ENCODE measurements around the gene GSTT2B. TPM values are rescaled to one million over a fixed set of nuclear protein-coding genes. Genes with fewer than 3 reads are reported as not detected.
"Not testable (repeated sequence)": the region's sequence is repeated elsewhere in the genome, so short reads cannot be mapped to it uniquely, and the experiment has no call there.

The GSTT2B gene, protein sequence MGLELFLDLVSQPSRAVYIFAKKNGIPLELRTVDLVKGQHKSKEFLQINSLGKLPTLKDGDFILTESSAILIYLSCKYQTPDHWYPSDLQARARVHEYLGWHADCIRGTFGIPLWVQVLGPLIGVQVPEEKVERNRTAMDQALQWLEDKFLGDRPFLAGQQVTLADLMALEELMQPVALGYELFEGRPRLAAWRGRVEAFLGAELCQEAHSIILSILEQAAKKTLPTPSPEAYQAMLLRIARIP
- polyA plus RNA-seq (2013): 0.16 TPM

DNA sequence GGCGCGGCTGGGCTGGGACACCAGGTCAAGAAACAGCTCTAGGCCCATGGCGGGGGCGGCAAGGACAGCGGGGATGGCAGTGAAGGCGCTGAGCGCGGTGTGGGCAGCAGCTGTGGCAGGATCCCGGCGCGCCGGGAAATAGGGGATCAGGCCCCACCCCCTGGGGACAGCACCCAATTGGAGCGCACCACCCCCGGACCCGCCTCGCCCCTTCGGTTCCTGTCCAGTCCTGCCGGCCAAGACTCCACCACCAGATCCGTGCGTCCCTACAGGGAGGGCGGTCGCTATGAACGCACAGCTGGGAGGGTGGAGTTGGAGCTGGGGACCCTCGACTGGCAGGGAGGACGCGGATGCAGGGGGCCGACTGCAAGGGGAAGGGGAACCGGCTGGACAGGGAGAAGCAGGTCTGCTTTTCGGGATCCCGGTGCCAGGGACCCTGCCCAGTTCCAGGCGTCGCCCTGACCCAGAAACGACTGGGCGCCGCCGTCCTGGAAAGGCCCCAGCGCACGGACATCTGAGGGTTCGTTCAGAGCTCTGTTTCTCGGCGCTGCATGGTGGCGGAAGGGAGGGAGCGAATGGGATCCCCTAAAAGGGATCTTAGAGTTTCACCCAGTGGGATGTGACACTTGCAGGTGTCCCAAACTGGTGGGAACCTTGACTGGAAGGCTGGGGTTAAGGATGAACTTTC is at the start of gene GSTT2B:
Gene GSTT2B, minus strand, starts transcription at position 112 of the 688 bp plus-strand sequence. Its CDS starts 64 bp downstream, at position 48.
- H3K9me3 ChIP-seq (ENCODE audit: control extremely low read depth in 1 of 5, control insufficient read depth in 4 of 5, insufficient read depth in 2 of 5, low read depth in 1 of 5, low read length in 4 of 5); CTCF ChIA-PET; H3K27me3 ChIP-seq (replicated peaks in 2 of 5; ENCODE audit: control insufficient read depth in 4 of 5, insufficient read depth in 5 of 5, low read length in 4 of 5); H3K4me3 ChIP-seq (ENCODE audit: control insufficient read depth in 1 of 7, extremely low read depth in 1 of 7, insufficient read depth in 4 of 7, low read depth in 2 of 7, low read length in 6 of 7); H3K4me1 ChIP-seq (ENCODE audit: control extremely low read depth in 1 of 4, control insufficient read depth in 4 of 4, insufficient read depth in 4 of 4, low read length in 3 of 4); H3K36me3 ChIP-seq (ENCODE audit: control insufficient read depth in 4 of 4, insufficient read depth in 4 of 4, low read length in 3 of 4); DNase-seq; H3K27ac ChIP-seq (ENCODE audit: insufficient read depth in 1 of 2, low read depth in 1 of 2, low read length in 2 of 2, poor library complexity in 1 of 2, severe bottlenecking in 2 of 2); POLR2A ChIA-PET: not testable (repeated sequence)
- no CpG with 5 or more reads among the region's 43 CpGs for WGBS (ENCODE audit: insufficient coverage)

DNA sequence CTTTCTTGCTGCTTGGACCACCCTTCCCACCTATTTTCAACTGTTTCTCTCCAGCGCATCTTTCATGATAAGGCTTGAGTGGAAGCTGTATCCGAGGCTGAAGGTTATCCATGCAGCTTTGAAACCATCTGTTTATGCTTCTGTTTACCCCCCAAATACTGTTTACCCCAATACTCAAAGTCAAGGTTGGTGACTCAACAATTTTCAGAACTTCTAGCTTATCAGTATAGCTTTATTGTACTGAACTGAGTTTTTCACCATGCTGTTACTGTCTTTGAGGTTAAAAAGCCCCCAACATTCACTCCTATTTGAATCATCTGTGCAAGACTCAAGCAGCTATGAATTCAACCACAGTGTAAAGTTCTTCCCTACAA is 49.0 kb upstream of the GSTT2B start:
- POLR2A ChIA-PET: no interaction called here
- DNase-seq: no peak
- Histone ChIP-seq H3K36me3 (ENCODE audit: control insufficient read depth in 4 of 4, insufficient read depth in 4 of 4, low read length in 3 of 4) (no peaks in the 10 kb centered on the region), H3K4me1 (ENCODE audit: control extremely low read depth in 1 of 4, control insufficient read depth in 4 of 4, insufficient read depth in 4 of 4, low read length in 3 of 4) (peaks cover 3 to 15% (median 14%) of the 10 kb centered on the region in 4 experiments), H3K27ac (ENCODE audit: insufficient read depth in 1 of 2, low read depth in 1 of 2, low read length in 2 of 2, poor library complexity in 1 of 2, severe bottlenecking in 2 of 2) (no peak overlapping the region), H3K27me3 (replicated peaks in 2 of 5; ENCODE audit: control insufficient read depth in 4 of 5, insufficient read depth in 5 of 5, low read length in 4 of 5) (no peaks in the 10 kb centered on the region), H3K9me3 (ENCODE audit: control extremely low read depth in 1 of 5, control insufficient read depth in 4 of 5, insufficient read depth in 2 of 5, low read depth in 1 of 5, low read length in 4 of 5) (no peaks in the 10 kb centered on the region), H3K4me3 (ENCODE audit: control insufficient read depth in 1 of 7, extremely low read depth in 1 of 7, insufficient read depth in 4 of 7, low read depth in 2 of 7, low read length in 6 of 7) (no peak overlapping the region)
- CTCF ChIA-PET: no interaction called here
- WGBS (ENCODE audit: insufficient coverage): 100% methylated on average over 2 of the region's 2 CpGs

DNA sequence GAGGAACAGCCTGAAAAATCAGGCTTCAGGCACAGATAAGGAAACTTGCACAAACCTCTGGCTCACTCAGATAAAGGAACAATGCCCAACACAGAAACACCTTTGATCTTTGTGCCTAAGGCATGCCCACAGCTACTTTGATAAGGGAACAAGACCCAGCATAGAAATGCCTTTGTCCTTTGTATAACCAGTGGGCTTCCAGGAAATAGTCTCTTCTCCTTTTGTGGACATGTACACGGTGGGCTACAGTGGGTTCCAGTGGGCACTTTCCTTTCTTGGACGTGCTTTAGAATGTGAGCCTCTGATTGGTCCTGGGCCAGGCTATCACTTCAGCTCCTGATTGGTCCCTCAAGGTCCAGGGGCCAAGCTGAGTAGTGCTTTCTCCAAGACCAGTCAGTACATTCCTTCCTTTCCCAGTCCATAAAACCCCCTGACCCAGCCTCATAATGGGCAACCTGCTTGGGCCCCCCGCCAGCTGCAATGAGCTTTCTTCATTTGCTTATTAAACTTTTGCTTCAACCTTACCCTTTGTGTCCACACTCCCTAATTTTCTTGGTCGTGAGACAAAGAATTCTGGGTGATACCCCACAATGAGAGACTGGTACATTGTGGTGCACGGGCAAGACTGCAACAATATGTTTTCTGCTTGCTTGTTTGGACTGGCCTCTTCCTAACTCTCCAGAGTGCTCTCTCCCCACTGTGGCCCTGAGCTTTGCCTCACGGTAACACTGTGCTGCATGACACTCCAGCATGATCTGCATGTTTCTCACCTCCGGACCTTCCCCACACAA is 48.4 kb upstream of the GSTT2B start:
- ChIA-PET POLR2A (no interaction called here), CTCF (no interaction called here)
- peak in 1 of 3 donors; percentile 56 for DNase-seq
- Histone ChIP-seq H3K4me3 (ENCODE audit: control insufficient read depth in 1 of 7, extremely low read depth in 1 of 7, insufficient read depth in 4 of 7, low read depth in 2 of 7, low read length in 6 of 7) (no peak overlapping the region), H3K27me3 (replicated peaks in 2 of 5; ENCODE audit: control insufficient read depth in 4 of 5, insufficient read depth in 5 of 5, low read length in 4 of 5) (no peaks in the 10 kb centered on the region), H3K9me3 (ENCODE audit: control extremely low read depth in 1 of 5, control insufficient read depth in 4 of 5, insufficient read depth in 2 of 5, low read depth in 1 of 5, low read length in 4 of 5) (no peaks in the 10 kb centered on the region), H3K4me1 (ENCODE audit: control extremely low read depth in 1 of 4, control insufficient read depth in 4 of 4, insufficient read depth in 4 of 4, low read length in 3 of 4) (peaks cover 3 to 15% (median 14%) of the 10 kb centered on the region in 4 experiments), H3K36me3 (ENCODE audit: control insufficient read depth in 4 of 4, insufficient read depth in 4 of 4, low read length in 3 of 4) (no peaks in the 10 kb centered on the region), H3K27ac (ENCODE audit: insufficient read depth in 1 of 2, low read depth in 1 of 2, low read length in 2 of 2, poor library complexity in 1 of 2, severe bottlenecking in 2 of 2) (no peak overlapping the region)
- 94% methylated on average over 6 of the region's 7 CpGs for WGBS (ENCODE audit: insufficient coverage)

DNA sequence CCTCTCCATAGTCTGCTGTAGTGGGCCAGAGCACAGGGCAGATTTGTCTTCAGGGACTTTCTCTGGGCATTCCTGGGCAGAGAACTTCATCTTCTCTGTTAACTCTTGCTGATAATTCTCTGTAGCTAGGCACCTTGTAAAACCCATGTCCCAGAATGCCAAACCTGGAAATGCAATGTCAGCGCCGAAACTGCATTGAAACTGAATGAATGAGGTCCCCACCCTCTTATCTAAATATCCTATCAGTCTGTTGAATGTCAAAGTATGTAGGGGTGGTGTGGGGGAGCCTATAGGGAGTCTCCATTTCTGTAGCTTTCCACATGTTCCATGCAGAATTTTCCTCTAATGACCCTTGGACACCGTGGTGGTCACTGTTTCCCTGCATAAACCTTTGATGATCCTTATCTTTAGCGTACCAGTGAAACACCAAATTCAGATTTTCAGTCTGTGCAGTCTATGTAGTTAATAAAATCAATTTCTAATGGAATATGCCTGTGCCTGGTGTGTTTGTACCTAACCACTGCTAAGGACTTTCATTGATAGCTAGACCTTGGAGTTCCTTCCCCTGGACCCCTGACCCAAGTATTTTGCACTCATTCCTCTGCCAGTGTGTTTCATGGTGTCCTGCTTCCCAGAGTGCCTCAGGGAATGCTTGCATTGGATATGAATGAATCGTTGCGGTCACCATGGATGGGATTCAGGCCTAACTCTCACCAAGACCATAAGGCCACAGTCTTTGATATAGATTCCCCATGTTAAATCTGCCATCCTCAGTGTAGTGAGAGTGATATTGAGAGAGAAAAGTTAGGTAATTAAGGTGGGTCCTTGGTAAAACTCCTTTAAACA is 47.6 kb upstream of the GSTT2B start:
- Histone ChIP-seq H3K27me3 (replicated peaks in 2 of 5; ENCODE audit: control insufficient read depth in 4 of 5, insufficient read depth in 5 of 5, low read length in 4 of 5) (peaks cover 0 to 5% (median 0%) of the 10 kb centered on the region in 5 experiments), H3K9me3 (ENCODE audit: control extremely low read depth in 1 of 5, control insufficient read depth in 4 of 5, insufficient read depth in 2 of 5, low read depth in 1 of 5, low read length in 4 of 5) (no peaks in the 10 kb centered on the region), H3K36me3 (ENCODE audit: control insufficient read depth in 4 of 4, insufficient read depth in 4 of 4, low read length in 3 of 4) (no peaks in the 10 kb centered on the region), H3K4me3 (ENCODE audit: control insufficient read depth in 1 of 7, extremely low read depth in 1 of 7, insufficient read depth in 4 of 7, low read depth in 2 of 7, low read length in 6 of 7) (no peak overlapping the region), H3K4me1 (ENCODE audit: control extremely low read depth in 1 of 4, control insufficient read depth in 4 of 4, insufficient read depth in 4 of 4, low read length in 3 of 4) (peaks cover 3 to 15% (median 14%) of the 10 kb centered on the region in 4 experiments), H3K27ac (ENCODE audit: insufficient read depth in 1 of 2, low read depth in 1 of 2, low read length in 2 of 2, poor library complexity in 1 of 2, severe bottlenecking in 2 of 2) (no peak overlapping the region)
- WGBS (ENCODE audit: insufficient coverage): 100% methylated on average over 1 of the region's 6 CpGs
- ChIA-PET POLR2A (no interaction called here), CTCF (interaction anchor here (1.0 kb wide), 1 partner anchor 167 kb away, joined by 4 read pairs; no protein-coding TSS in a partner anchor)
- no peak for DNase-seq

DNA sequence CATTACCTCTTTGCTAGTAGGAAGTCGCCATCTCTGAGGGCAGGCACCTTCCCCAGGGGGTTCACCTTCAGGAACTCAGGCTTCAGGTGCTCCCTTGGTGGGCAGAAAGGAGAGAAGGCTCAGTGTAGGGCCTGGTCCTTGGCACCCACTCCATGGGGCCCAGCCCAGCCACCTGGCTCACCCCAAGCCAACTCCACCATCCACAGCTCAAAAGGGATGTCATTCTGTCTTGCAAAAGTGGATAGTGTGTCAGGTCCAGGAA is 47.0 kb upstream of the GSTT2B start:
- H3K9me3 ChIP-seq (ENCODE audit: control extremely low read depth in 1 of 5, control insufficient read depth in 4 of 5, insufficient read depth in 2 of 5, low read depth in 1 of 5, low read length in 4 of 5): no peaks in the 10 kb centered on the region
- ChIA-PET POLR2A (no interaction called here), CTCF (interaction anchor here (1.0 kb wide), 1 partner anchor 168 kb away, joined by 4 read pairs; no protein-coding TSS in a partner anchor)
- no peak for DNase-seq
- H3K36me3 ChIP-seq (ENCODE audit: control insufficient read depth in 4 of 4, insufficient read depth in 4 of 4, low read length in 3 of 4): no peaks in the 10 kb centered on the region
- 100% methylated on average over 1 of the region's 1 CpG for WGBS (ENCODE audit: insufficient coverage)
- peaks cover 3 to 15% (median 14%) of the 10 kb centered on the region in 4 experiments for H3K4me1 ChIP-seq (ENCODE audit: control extremely low read depth in 1 of 4, control insufficient read depth in 4 of 4, insufficient read depth in 4 of 4, low read length in 3 of 4)
- H3K27me3 ChIP-seq (replicated peaks in 2 of 5; ENCODE audit: control insufficient read depth in 4 of 5, insufficient read depth in 5 of 5, low read length in 4 of 5): peaks cover 0 to 5% (median 0%) of the 10 kb centered on the region in 5 experiments
- H3K4me3 ChIP-seq (ENCODE audit: control insufficient read depth in 1 of 7, extremely low read depth in 1 of 7, insufficient read depth in 4 of 7, low read depth in 2 of 7, low read length in 6 of 7): no peak overlapping the region
- no peak overlapping the region for H3K27ac ChIP-seq (ENCODE audit: insufficient read depth in 1 of 2, low read depth in 1 of 2, low read length in 2 of 2, poor library complexity in 1 of 2, severe bottlenecking in 2 of 2)

DNA sequence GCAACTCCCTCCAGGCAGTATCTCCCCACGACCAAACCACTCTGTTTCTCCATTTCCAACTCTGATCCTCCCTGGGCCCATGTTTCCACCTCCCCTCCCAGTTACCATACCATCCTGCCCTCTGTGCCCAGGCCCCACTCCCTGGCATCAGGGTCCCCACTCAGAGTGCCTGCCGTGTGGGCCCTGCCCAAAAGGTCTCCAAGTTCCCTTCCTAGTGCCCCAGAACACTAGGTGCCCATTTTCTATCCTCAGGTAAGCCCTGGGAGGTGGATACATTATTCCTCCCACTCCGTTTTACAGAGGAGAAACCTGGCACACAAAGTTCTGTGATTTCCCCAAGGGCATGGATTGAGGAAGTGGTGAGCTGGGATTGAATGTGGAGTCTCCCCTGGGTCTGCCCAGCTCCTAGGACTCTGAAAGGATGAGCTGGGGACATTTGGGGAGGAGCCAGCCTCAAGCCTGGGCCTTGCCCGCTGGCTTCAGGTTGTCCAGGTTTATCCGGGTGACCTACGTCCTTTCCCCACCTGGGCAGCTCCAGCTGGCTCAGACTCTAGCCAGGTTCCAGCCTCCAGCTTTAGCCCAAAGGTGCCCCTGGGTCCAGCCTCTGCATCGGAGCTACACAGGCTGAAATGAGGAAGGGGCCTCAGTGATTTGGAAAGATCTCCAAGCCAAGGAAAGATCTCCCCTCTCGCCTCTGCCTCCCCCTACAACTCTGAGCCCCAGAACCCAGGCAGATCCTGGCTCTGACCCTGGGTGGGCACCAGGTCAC is 46.4 kb upstream of the GSTT2B start:
- ChIA-PET POLR2A (no interaction called here), CTCF (interaction anchor here (1.0 kb wide), 1 partner anchor 168 kb away, joined by 4 read pairs; no protein-coding TSS in a partner anchor)
- WGBS (ENCODE audit: insufficient coverage): 94% methylated on average over 7 of the region's 8 CpGs
- H3K4me3 ChIP-seq (ENCODE audit: control insufficient read depth in 1 of 7, extremely low read depth in 1 of 7, insufficient read depth in 4 of 7, low read depth in 2 of 7, low read length in 6 of 7): no peak overlapping the region
- H3K27me3 ChIP-seq (replicated peaks in 2 of 5; ENCODE audit: control insufficient read depth in 4 of 5, insufficient read depth in 5 of 5, low read length in 4 of 5): peaks cover 0 to 5% (median 0%) of the 10 kb centered on the region in 5 experiments
- no peaks in the 10 kb centered on the region for H3K9me3 ChIP-seq (ENCODE audit: control extremely low read depth in 1 of 5, control insufficient read depth in 4 of 5, insufficient read depth in 2 of 5, low read depth in 1 of 5, low read length in 4 of 5)
- H3K4me1 ChIP-seq (ENCODE audit: control extremely low read depth in 1 of 4, control insufficient read depth in 4 of 4, insufficient read depth in 4 of 4, low read length in 3 of 4): peaks cover 2 to 13% (median 10%) of the 10 kb centered on the region in 4 experiments
- no peaks in the 10 kb centered on the region for H3K36me3 ChIP-seq (ENCODE audit: control insufficient read depth in 4 of 4, insufficient read depth in 4 of 4, low read length in 3 of 4)
- no peak overlapping the region for H3K27ac ChIP-seq (ENCODE audit: insufficient read depth in 1 of 2, low read depth in 1 of 2, low read length in 2 of 2, poor library complexity in 1 of 2, severe bottlenecking in 2 of 2)
- DNase-seq: no peak

All from common myeloid progenitor, CD34-positive (primary cell).